Transverse colon (tissue), 4 donors: Measurements from ENCODE around the gene CFAP107. TPM values are rescaled to one million over a fixed set of nuclear protein-coding genes. Genes with fewer than 3 reads are reported as not detected.

ENCODE experiments used
- total RNA-seq, 4 donors: library from RNA; depleted of rRNA; stranded (reverse); fragments of >200 nt; gene quantifications; one replicate each; pipeline ENCODE4 v1.1.0, GENCODE V29; 2016

Gene CFAP107
- total RNA-seq, 4 donors from 2014 or later, result not detected

Other genes starting within 250 kb of the CFAP107 start
- 100 to 1,000 TPM in 2 of 4 donors, 10 to 100 TPM in 2; 55.3 to 122 (median 103) TPM for gene DHRS3, start 128.0 kb upstream of the CFAP107 start, total RNA-seq
- gene AADACL4, start 102.1 kb upstream of the CFAP107 start, total RNA-seq, result not detected
- gene AADACL3, start 30.1 kb upstream of the CFAP107 start, total RNA-seq, result not detected
- gene PRAMEF12, start 27.5 kb downstream of the CFAP107 start, total RNA-seq, result not detected
- not detected for gene PRAMEF1, start 45.2 kb downstream of the CFAP107 start, total RNA-seq
- not detected for gene PRAMEF11, start 85.2 kb downstream of the CFAP107 start, total RNA-seq
- not detected for gene HNRNPCL1, start 102.5 kb downstream of the CFAP107 start, total RNA-seq
- gene PRAMEF2, start 110.9 kb downstream of the CFAP107 start, total RNA-seq, result not detected
- gene PRAMEF4, start 140.0 kb downstream of the CFAP107 start, total RNA-seq, result not detected
- not detected for gene PRAMEF10, start 152.1 kb downstream of the CFAP107 start, total RNA-seq
- not detected for gene PRAMEF7, start 170.4 kb downstream of the CFAP107 start, total RNA-seq
- gene PRAMEF6, start 201.4 kb downstream of the CFAP107 start, total RNA-seq, result not detected